Measurements from ENCODE around the gene EEFSEC.

GRCh38 chr3:128410669-128411573 is 257.6 kb downstream of the EEFSEC start:
- TF ChIP-seq POLR2A (IDR thresholded peaks at IDR 0.05; ENCODE audit: low read depth) (no peak), CTCF (IDR thresholded peaks at IDR 0.05) (no peak), POLR2AphosphoS5 (IDR thresholded peaks at IDR 0.05) (no peak)
